BLaER1 treated with 17β-estradiol and CSF1 and Interleukin-3, amounts not matched to agents 10 nM and 100 nM (cell line): ENCODE results near the gene NTN3.
A peak's percentile ranks its signal among the peaks of the same experiment; 100 is the strongest.

Experiments
- H3K27ac ChIP-seq, 11 experiments: shearing (Covaris generic); formaldehyde crosslinking; 2 replicates each; pipeline ENCODE4 v1.8.1; 2022
- H3K27me3 ChIP-seq, 11 experiments: shearing (Covaris generic); formaldehyde crosslinking; 2 replicates each; pipeline ENCODE4 v1.8.1; 2022
- H3K36me3 ChIP-seq, 11 experiments: shearing (Covaris generic); formaldehyde crosslinking; 2 replicates each; pipeline ENCODE4 v1.8.1; 2022
- H3K4me1 ChIP-seq, 10 experiments: shearing (Covaris generic); formaldehyde crosslinking; 2 replicates each; pipeline ENCODE4 v1.8.1; 2022
- H3K4me2 ChIP-seq, 11 experiments: shearing (Covaris generic); formaldehyde crosslinking; 2 replicates each; pipeline ENCODE4 v1.8.1; 2022
- H3K4me3 ChIP-seq, 10 experiments: shearing (Covaris generic); formaldehyde crosslinking; 2 replicates each; pipeline ENCODE4 v1.8.1; 2022
- H3K9ac ChIP-seq, 11 experiments: shearing (Covaris generic); formaldehyde crosslinking; 2 replicates each; pipeline ENCODE4 v1.8.1; 2022
- H3K9me3 ChIP-seq, 11 experiments: shearing (Covaris generic); formaldehyde crosslinking; replicated peaks in 1 of 11; 2 replicates each; pipeline ENCODE4 v1.8.1; 2022
- H4K20me1 ChIP-seq, 11 experiments: shearing (Covaris generic); formaldehyde crosslinking; 2 replicates each; pipeline ENCODE4 v1.8.1; 2022
- Cebpa-rat ChIP-seq, 11 experiments: shearing (Covaris generic); IDR thresholded peaks; 2 replicates each; pipeline ENCODE4 v1.8.1; 2022

The NTN3 gene

GRCh38 chr16:2471016-2471652 lies at the start of gene NTN3:
Gene NTN3 (plus strand): TSS chr16:2471297. CDS start chr16:2471702, 405 bp downstream.
- H3K4me2 ChIP-seq: peak within 1 kb of the TSS; percentile 97 to 100 (median 100)
- H3K4me3 ChIP-seq: peak within 1 kb of the TSS; percentile 21 to 84 (median 50); a peak in 19 of 20 replicates
- H3K9me3 ChIP-seq: no peaks in the 10 kb centered on the region
- H3K4me1 ChIP-seq: peaks cover 58 to 90% (median 80%) of the 10 kb centered on the region in 10 experiments
- H3K27me3 ChIP-seq: peaks cover 0 to 69% (median 0%) of the 10 kb centered on the region in 11 experiments; a peak in 8 of 22 replicates
- H3K9ac ChIP-seq: peak within 1 kb of the TSS; percentile 20 to 81 (median 63); a peak in 19 of 22 replicates
- 0 out of 22 replicates have a peak, but pooled peaks cover 0 to under 1% (median 0%) of the 10 kb centered on the region in 11 experiments for H3K36me3 ChIP-seq
- no peak for TF ChIP-seq Cebpa-rat (IDR thresholded peaks at IDR 0.05)
- peak within 1 kb of the TSS in 8 of 11 experiments; percentile 46 to 67 (median 60); a peak in 16 of 22 replicates for H3K27ac ChIP-seq
- peaks cover 8 to 71% (median 38%) of the 10 kb centered on the region in 11 experiments; a peak in 20 of 22 replicates for H4K20me1 ChIP-seq

- Histone ChIP-seq H3K4me3 (no peak overlapping the region), H3K9me3 (no peaks in the 10 kb centered on the region), H3K4me1 (peaks cover 4 to 22% (median 13%) of the 10 kb centered on the region in 10 experiments; a peak in 13 of 20 replicates), H3K27ac (no peak overlapping the region), H3K4me2 (peak overlapping the region in 2 of 11 experiments; percentile 7 to 10; a peak in 1 of 22 replicates), H3K36me3 (no peaks in the 10 kb centered on the region), H3K9ac (no peak overlapping the region), H4K20me1 (no peaks in the 10 kb centered on the region), H3K27me3 (no peaks in the 10 kb centered on the region)
- TF ChIP-seq Cebpa-rat (IDR thresholded peaks at IDR 0.05): no peak
These were observed 48.8 kb upstream of the NTN3 start for GRCh38 chr16:2422123-2422867.

GRCh38 chr16:2424061-2425007 lies 46.8 kb upstream of the NTN3 start:
- Histone ChIP-seq H3K4me2 (no peak overlapping the region), H3K27ac (no peak overlapping the region), H4K20me1 (no peaks in the 10 kb centered on the region), H3K4me3 (no peak overlapping the region), H3K36me3 (no peaks in the 10 kb centered on the region), H3K4me1 (peaks cover 4 to 36% (median 24%) of the 10 kb centered on the region in 10 experiments; a peak in 18 of 20 replicates), H3K9ac (no peak overlapping the region), H3K27me3 (no peaks in the 10 kb centered on the region), H3K9me3 (no peaks in the 10 kb centered on the region)
- TF ChIP-seq Cebpa-rat (IDR thresholded peaks at IDR 0.05): no peak

GRCh38 chr16:2425008-2425518 lies 46.0 kb upstream of the NTN3 start:
- Histone ChIP-seq H3K4me1 (peaks cover 6 to 36% (median 26%) of the 10 kb centered on the region in 10 experiments), H3K27ac (no peak overlapping the region), H3K4me2 (no peak overlapping the region), H3K9ac (no peak overlapping the region), H3K27me3 (no peaks in the 10 kb centered on the region), H3K9me3 (no peaks in the 10 kb centered on the region), H3K36me3 (no peaks in the 10 kb centered on the region), H3K4me3 (no peak overlapping the region), H4K20me1 (peaks cover 0 to 4% (median 2%) of the 10 kb centered on the region in 11 experiments; a peak in 13 of 22 replicates)
- TF ChIP-seq Cebpa-rat (IDR thresholded peaks at IDR 0.05): no peak

GRCh38 chr16:2425825-2426430 lies 45.2 kb upstream of the NTN3 start:
- Histone ChIP-seq H3K27ac (no peak overlapping the region), H4K20me1 (peaks cover 0 to 13% (median 10%) of the 10 kb centered on the region in 11 experiments; a peak in 18 of 22 replicates), H3K4me3 (no peak overlapping the region), H3K9ac (no peak overlapping the region), H3K4me1 (peaks cover 11 to 36% (median 29%) of the 10 kb centered on the region in 10 experiments), H3K4me2 (no peak overlapping the region), H3K36me3 (peaks cover 0 to 5% (median 1%) of the 10 kb centered on the region in 11 experiments; a peak in 9 of 22 replicates), H3K9me3 (no peaks in the 10 kb centered on the region), H3K27me3 (no peaks in the 10 kb centered on the region)
- no peak for TF ChIP-seq Cebpa-rat (IDR thresholded peaks at IDR 0.05)

GRCh38 chr16:2426941-2427361 lies 44.1 kb upstream of the NTN3 start:
- H3K4me3 ChIP-seq: no peak overlapping the region
- peaks cover 0 to 22% (median 20%) of the 10 kb centered on the region in 11 experiments; a peak in 18 of 22 replicates for H4K20me1 ChIP-seq
- H3K4me2 ChIP-seq: peak overlapping the region in 1 of 11 experiments; percentile 89; a peak in 2 of 22 replicates
- H3K4me1 ChIP-seq: peaks cover 13 to 44% (median 36%) of the 10 kb centered on the region in 10 experiments
- no peak overlapping the region for H3K9ac ChIP-seq
- H3K27ac ChIP-seq: no peak overlapping the region
- H3K36me3 ChIP-seq: peaks cover under 1 to 16% (median 12%) of the 10 kb centered on the region in 11 experiments; a peak in 15 of 22 replicates
- no peak for TF ChIP-seq Cebpa-rat (IDR thresholded peaks at IDR 0.05)
- no peaks in the 10 kb centered on the region for H3K27me3 ChIP-seq
- no peaks in the 10 kb centered on the region for H3K9me3 ChIP-seq

GRCh38 chr16:2427526-2427925 lies 43.6 kb upstream of the NTN3 start:
- Histone ChIP-seq H3K9ac (peak overlapping the region in 4 of 11 experiments; percentile 23 to 96 (median 95); a peak in 3 of 22 replicates), H3K9me3 (no peaks in the 10 kb centered on the region), H4K20me1 (peaks cover 0 to 28% (median 25%) of the 10 kb centered on the region in 11 experiments; a peak in 18 of 22 replicates), H3K36me3 (peaks cover 7 to 21% (median 17%) of the 10 kb centered on the region in 11 experiments; a peak in 20 of 22 replicates), H3K27me3 (no peaks in the 10 kb centered on the region), H3K4me2 (peak overlapping the region in 7 of 11 experiments; percentile 79 to 97 (median 90); a peak in 8 of 22 replicates), H3K4me1 (peaks cover 13 to 44% (median 38%) of the 10 kb centered on the region in 10 experiments), H3K4me3 (no peak overlapping the region), H3K27ac (no peak overlapping the region)
- TF ChIP-seq Cebpa-rat (IDR thresholded peaks at IDR 0.05): no peak
